HepG2 (cell line): ENCODE data around the gene HPD. TPM values are rescaled to one million over a fixed set of nuclear protein-coding genes. Genes with fewer than 3 reads are reported as not detected.
A peak's percentile ranks its signal among the peaks of the same experiment; 100 is the strongest.

Experiments used
- CCAR2 ChIP-seq: fragments of 200-400 bp; formaldehyde crosslinking; optimal IDR thresholded peaks from 2 replicates; pipeline ENCODE3; 2018; ENCODE audit warnings: low read depth, mild to moderate bottlenecking, low read length, moderate library complexity
- CREB1 ChIP-seq, 2 experiments: fragments of 450-650 bp in 1 of 2; IDR thresholded peaks; 2 replicates each; pipeline ENCODE4 v1.6.1; 2016 to 2017; ENCODE audit warnings: control low read depth in 1 of 2, mild to moderate bottlenecking in 1 of 2, missing compliant biosample characterization in 1 of 2, missing genetic modification characterization in 1 of 2
- NFATC3 ChIP-seq: sonication (generic); formaldehyde crosslinking; IDR thresholded peaks from 2 replicates; pipeline ENCODE4 v1.5.1; 2020; ENCODE audit warnings: mild to moderate bottlenecking, missing genetic modification reagents
- RORA ChIP-seq: sonication (generic); formaldehyde crosslinking; IDR thresholded peaks from 2 replicates; pipeline ENCODE4 v1.5.0; 2020; ENCODE audit warnings: mild to moderate bottlenecking, missing genetic modification reagents, moderate library complexity
- TOE1 ChIP-seq: sonication (generic); formaldehyde crosslinking; IDR thresholded peaks from 2 replicates; pipeline ENCODE4 v1.4.0; 2020; ENCODE audit warnings: mild to moderate bottlenecking, missing genetic modification reagents
- WIZ ChIP-seq: sonication (generic); formaldehyde crosslinking; IDR thresholded peaks from 2 replicates; pipeline ENCODE4 v1.5.1; 2020; ENCODE audit warnings: mild to moderate bottlenecking, missing genetic modification reagents
- ZFYVE20 ChIP-seq: sonication (generic); formaldehyde crosslinking; IDR thresholded peaks from 2 replicates; pipeline ENCODE4 v1.8.0; 2023; ENCODE audit warnings: low read depth, mild to moderate bottlenecking, moderate library complexity, missing genetic modification reagents, borderline replicate concordance
- ZNF224 ChIP-seq: sonication (generic); formaldehyde crosslinking; IDR thresholded peaks from 2 replicates; pipeline ENCODE4 v1.5.0; 2020; ENCODE audit warnings: mild to moderate bottlenecking, missing genetic modification reagents
- ZNF251 ChIP-seq: sonication (generic); formaldehyde crosslinking; IDR thresholded peaks from 2 replicates; pipeline ENCODE4 v1.9.0; 2021; ENCODE audit warnings: mild to moderate bottlenecking, missing genetic modification reagents
- ZNF260 ChIP-seq: sonication (generic); formaldehyde crosslinking; IDR thresholded peaks from 2 replicates; pipeline ENCODE4 v1.4.0; 2020; ENCODE audit warnings: missing genetic modification reagents, low read depth, mild to moderate bottlenecking, borderline replicate concordance
- ZNF441 ChIP-seq: sonication (generic); formaldehyde crosslinking; IDR thresholded peaks from 2 replicates; pipeline ENCODE4 v1.7.0; 2021; ENCODE audit warnings: missing genetic modification reagents, borderline replicate concordance
- ZNF546 ChIP-seq: sonication (generic); formaldehyde crosslinking; conservative IDR thresholded peaks from 2 replicates; pipeline ENCODE4 v1.8.1; 2023; ENCODE audit warnings: mild to moderate bottlenecking, missing genetic modification reagents
- ZNF761 ChIP-seq: sonication (generic); formaldehyde crosslinking; conservative IDR thresholded peaks from 2 replicates; pipeline ENCODE4 v1.4.0; 2020; ENCODE audit warnings: mild to moderate bottlenecking, missing genetic modification reagents
- ZNF883 ChIP-seq: sonication (generic); formaldehyde crosslinking; IDR thresholded peaks from 2 replicates; pipeline ENCODE4 v1.5.1; 2020; ENCODE audit warnings: mild to moderate bottlenecking, missing genetic modification reagents; ENCODE audit errors: not compliant biosample characterization
- polyA plus RNA-seq, 8 experiments: library from polyadenylated mRNA; depleted of rRNA in 3 of 8; stranded (reverse) in 7 of 8; unstranded in 1 of 8; fragments of >200 nt; fragmentation: Illumina TruSeq in 4 of 8; extraction: Trizol in 4 of 8; gene quantifications; 2 replicates each; pipeline versions ENCODE4 v1.2.1 to v1.2.3, GENCODE V29; 2011 to 2016; ENCODE audit warnings: low read depth in 4 of 8, missing spikeins in 1 of 8, mixed read lengths in 1 of 8; ENCODE audit not compliant: insufficient read depth in 1 of 8
- total RNA-seq, 5 experiments: library from RNA; depleted of rRNA; stranded (reverse); fragments of >200 nt; fragmentation: Illumina TruSeq; extraction: Trizol; gene quantifications; 2 replicates each; pipeline ENCODE4 v1.2.3, GENCODE V29; 2016; ENCODE audit warnings: low read depth in 1 of 5
- TF ChIP-seq, protein P1 (sequence below): sonication (generic); formaldehyde crosslinking; IDR thresholded peaks from 2 replicates; pipeline ENCODE4 v1.4.0; 2020; ENCODE audit warnings: mild to moderate bottlenecking, missing genetic modification reagents, borderline replicate concordance
- TF ChIP-seq, protein P2 (sequence below): sonication (generic); formaldehyde crosslinking; IDR thresholded peaks from 2 replicates; pipeline ENCODE4 v1.4.0; 2020; ENCODE audit warnings: missing genetic modification reagents, borderline replicate concordance
- TF ChIP-seq, protein P3 (sequence below), 2 experiments: IDR thresholded peaks; 2 replicates each; pipeline ENCODE4 v1.6.1; 2011 to 2012; ENCODE audit warnings: low read length in 2 of 2, borderline replicate concordance in 1 of 2, low read depth in 1 of 2, mild to moderate bottlenecking in 1 of 2, moderate library complexity in 1 of 2

Gene HPD
- total and polyA plus RNA-seq, 2 of the 13 experiments (the other 11 are each of a cell fraction or from before 2014, with no cell fraction given) = 120 to 195 TPM

DNA sequence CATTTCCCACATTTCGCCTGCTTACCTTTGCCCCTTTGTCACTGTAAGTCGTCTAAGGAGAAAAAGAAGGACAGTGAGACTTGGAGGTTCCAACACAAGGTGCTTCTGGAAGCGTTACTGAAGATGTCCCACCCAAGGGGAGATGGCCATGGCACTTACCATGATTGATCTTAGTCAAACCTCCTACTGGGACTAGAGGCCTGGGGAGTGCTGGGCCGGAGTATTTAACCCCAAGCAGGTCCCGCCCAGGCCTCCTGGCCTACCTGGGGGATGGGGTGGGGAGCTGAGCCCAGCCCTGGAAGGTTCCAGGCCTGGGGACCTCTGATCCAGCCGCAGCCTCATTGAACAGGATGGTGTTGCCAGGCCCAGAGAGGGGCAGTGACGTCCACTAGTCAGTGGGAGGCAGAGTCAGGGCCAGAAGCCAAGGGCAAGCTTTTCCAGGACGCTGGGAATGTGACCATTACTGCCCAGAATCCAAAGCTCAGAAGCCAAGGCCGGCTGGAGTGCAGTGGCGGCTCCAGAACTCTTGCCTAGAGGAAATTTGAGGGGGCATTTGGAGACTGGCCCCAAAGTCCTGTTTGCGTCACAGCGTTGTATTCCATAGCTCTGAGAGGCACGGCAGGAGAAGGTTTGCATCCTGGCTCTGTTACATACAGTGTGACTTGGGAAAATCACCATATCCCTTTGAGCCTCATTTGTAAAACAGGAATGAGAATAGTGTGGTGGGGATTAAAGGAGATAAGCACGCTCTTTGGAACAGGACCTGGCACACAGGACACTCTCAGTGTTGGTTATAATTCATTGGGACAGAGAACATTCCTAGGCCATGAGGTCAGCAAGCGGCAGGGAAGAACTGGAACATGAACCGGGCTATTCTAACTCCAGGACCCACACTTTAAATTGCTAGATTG is at the start of gene HPD (continued):
- TF ChIP-seq, protein P1, sequence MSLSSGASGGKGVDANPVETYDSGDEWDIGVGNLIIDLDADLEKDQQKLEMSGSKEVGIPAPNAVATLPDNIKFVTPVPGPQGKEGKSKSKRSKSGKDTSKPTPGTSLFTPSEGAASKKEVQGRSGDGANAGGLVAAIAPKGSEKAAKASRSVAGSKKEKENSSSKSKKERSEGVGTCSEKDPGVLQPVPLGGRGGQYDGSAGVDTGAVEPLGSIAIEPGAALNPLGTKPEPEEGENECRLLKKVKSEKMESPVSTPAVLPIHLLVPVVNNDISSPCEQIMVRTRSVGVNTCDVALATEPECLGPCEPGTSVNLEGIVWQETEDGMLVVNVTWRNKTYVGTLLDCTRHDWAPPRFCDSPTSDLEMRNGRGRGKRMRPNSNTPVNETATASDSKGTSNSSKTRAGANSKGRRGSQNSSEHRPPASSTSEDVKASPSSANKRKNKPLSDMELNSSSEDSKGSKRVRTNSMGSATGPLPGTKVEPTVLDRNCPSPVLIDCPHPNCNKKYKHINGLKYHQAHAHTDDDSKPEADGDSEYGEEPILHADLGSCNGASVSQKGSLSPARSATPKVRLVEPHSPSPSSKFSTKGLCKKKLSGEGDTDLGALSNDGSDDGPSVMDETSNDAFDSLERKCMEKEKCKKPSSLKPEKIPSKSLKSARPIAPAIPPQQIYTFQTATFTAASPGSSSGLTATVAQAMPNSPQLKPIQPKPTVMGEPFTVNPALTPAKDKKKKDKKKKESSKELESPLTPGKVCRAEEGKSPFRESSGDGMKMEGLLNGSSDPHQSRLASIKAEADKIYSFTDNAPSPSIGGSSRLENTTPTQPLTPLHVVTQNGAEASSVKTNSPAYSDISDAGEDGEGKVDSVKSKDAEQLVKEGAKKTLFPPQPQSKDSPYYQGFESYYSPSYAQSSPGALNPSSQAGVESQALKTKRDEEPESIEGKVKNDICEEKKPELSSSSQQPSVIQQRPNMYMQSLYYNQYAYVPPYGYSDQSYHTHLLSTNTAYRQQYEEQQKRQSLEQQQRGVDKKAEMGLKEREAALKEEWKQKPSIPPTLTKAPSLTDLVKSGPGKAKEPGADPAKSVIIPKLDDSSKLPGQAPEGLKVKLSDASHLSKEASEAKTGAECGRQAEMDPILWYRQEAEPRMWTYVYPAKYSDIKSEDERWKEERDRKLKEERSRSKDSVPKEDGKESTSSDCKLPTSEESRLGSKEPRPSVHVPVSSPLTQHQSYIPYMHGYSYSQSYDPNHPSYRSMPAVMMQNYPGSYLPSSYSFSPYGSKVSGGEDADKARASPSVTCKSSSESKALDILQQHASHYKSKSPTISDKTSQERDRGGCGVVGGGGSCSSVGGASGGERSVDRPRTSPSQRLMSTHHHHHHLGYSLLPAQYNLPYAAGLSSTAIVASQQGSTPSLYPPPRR (CRISPR knock-in tag) = 0 out of 2 replicates have a peak, but pooled peaks have one; percentile 51
- no peak for TF ChIP-seq ZNF260 (CRISPR knock-in tag)
- TF ChIP-seq RORA (CRISPR knock-in tag) = no peak
- no peak for TF ChIP-seq ZNF251
- TF ChIP-seq, protein P2, sequence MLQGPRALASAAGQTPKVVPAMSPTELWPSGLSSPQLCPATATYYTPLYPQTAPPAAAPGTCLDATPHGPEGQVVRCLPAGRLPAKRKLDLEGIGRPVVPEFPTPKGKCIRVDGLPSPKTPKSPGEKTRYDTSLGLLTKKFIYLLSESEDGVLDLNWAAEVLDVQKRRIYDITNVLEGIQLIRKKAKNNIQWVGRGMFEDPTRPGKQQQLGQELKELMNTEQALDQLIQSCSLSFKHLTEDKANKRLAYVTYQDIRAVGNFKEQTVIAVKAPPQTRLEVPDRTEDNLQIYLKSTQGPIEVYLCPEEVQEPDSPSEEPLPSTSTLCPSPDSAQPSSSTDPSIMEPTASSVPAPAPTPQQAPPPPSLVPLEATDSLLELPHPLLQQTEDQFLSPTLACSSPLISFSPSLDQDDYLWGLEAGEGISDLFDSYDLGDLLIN (CRISPR knock-in tag) = no peak
- no peak for TF ChIP-seq WIZ
- peak; percentile 55 for TF ChIP-seq ZNF883 (CRISPR knock-in tag)
- TF ChIP-seq ZNF546 = no peak
- TF ChIP-seq, protein P3, sequence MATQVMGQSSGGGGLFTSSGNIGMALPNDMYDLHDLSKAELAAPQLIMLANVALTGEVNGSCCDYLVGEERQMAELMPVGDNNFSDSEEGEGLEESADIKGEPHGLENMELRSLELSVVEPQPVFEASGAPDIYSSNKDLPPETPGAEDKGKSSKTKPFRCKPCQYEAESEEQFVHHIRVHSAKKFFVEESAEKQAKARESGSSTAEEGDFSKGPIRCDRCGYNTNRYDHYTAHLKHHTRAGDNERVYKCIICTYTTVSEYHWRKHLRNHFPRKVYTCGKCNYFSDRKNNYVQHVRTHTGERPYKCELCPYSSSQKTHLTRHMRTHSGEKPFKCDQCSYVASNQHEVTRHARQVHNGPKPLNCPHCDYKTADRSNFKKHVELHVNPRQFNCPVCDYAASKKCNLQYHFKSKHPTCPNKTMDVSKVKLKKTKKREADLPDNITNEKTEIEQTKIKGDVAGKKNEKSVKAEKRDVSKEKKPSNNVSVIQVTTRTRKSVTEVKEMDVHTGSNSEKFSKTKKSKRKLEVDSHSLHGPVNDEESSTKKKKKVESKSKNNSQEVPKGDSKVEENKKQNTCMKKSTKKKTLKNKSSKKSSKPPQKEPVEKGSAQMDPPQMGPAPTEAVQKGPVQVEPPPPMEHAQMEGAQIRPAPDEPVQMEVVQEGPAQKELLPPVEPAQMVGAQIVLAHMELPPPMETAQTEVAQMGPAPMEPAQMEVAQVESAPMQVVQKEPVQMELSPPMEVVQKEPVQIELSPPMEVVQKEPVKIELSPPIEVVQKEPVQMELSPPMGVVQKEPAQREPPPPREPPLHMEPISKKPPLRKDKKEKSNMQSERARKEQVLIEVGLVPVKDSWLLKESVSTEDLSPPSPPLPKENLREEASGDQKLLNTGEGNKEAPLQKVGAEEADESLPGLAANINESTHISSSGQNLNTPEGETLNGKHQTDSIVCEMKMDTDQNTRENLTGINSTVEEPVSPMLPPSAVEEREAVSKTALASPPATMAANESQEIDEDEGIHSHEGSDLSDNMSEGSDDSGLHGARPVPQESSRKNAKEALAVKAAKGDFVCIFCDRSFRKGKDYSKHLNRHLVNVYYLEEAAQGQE (IDR thresholded peaks at IDR 0.05; ENCODE audit: borderline replicate concordance in 1 of 2, low read depth in 1 of 2, low read length in 2 of 2) = no peak; a peak in 1 of 4 replicates
- TF ChIP-seq TOE1 (CRISPR knock-in tag) = no peak; the same call in 1 of the 2 replicates
- no peak for TF ChIP-seq ZNF761 (CRISPR knock-in tag)
- TF ChIP-seq ZNF224 = 0 out of 2 replicates have a peak, but pooled peaks have one; percentile 88
- TF ChIP-seq ZNF441 (CRISPR knock-in tag) = peak; percentile 67; the same call in 1 of the 2 replicates
- no peak for TF ChIP-seq ZFYVE20 (CRISPR knock-in tag)
- no peak for TF ChIP-seq CCAR2
- 0 out of 2 replicates have a peak, but pooled peaks have one; percentile 34 for TF ChIP-seq NFATC3
- TF ChIP-seq CREB1 (IDR thresholded peaks at IDR 0.05) = peak; percentile 69
- TF ChIP-seq CREB1 (CRISPR knock-in tag; IDR thresholded peaks at IDR 0.05) = peak; percentile 53
